RWPE1 (cell line): Measurements from ENCODE around the gene SCGB1C1.
A peak's percentile ranks its signal among the peaks of the same experiment; 100 is the strongest.

Experiments
- CTCF ChIA-PET: fragments of 350-600 bp; sonication (Branson Sonifier 250); formaldehyde crosslinking; extraction: SDS; loops from one replicate; lab custom pipeline; 2021; lab: Yijun Ruan, JAX
- POLR2A ChIA-PET: fragments of 400-600 bp; formaldehyde crosslinking; extraction: SDS; loops from one replicate; lab custom pipeline; 2020; ENCODE audit warnings: antibody characterized with exemption; ENCODE audit not compliant: low non-redundant PET; lab: Yijun Ruan, JAX
- DNase-seq: peaks from one replicate; pipeline ENCODE4 v3.0.0; 2012; ENCODE audit warnings: low spot score
- H3K27ac ChIP-seq: fragments of 450-650 bp; 2 replicates; pipeline ENCODE4 v1.5.1; 2017
- TF ChIP-seq, protein P1 (sequence below): fragments of 450-650 bp; conservative IDR thresholded peaks from 2 replicates; pipeline ENCODE4 v1.5.1; 2017; ENCODE audit warnings: low read depth, mild to moderate bottlenecking

SCGB1C1 gene

DNA sequence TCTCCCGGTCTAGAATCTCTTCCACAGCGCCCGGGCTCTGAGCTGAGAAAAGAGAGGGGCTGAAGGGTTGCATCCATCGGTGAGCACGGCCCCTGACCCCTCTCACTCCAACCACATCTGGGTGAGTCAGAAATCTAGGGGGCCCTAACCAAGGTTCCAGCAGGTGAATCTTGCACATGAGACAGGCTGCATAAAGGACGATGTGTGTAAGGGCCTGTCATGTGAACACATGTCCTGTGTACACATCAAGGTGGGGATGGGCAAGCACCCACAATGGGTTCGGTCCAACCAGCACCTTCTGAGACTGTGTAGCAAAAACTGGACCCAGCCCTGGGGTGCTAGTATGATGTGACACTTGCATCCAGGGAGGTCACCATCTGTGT is 13.1 kb downstream of the SCGB1C1 start:
- CTCF ChIA-PET = no interaction called here
- no peak for DNase-seq
- H3K27ac ChIP-seq = peak overlapping the region; percentile 99
- POLR2A ChIA-PET = interaction anchor here (0.6 kb wide), 1 partner anchor 57 kb away, joined by 3 read pairs; no protein-coding TSS in a partner anchor
- TF ChIP-seq, protein P1, sequence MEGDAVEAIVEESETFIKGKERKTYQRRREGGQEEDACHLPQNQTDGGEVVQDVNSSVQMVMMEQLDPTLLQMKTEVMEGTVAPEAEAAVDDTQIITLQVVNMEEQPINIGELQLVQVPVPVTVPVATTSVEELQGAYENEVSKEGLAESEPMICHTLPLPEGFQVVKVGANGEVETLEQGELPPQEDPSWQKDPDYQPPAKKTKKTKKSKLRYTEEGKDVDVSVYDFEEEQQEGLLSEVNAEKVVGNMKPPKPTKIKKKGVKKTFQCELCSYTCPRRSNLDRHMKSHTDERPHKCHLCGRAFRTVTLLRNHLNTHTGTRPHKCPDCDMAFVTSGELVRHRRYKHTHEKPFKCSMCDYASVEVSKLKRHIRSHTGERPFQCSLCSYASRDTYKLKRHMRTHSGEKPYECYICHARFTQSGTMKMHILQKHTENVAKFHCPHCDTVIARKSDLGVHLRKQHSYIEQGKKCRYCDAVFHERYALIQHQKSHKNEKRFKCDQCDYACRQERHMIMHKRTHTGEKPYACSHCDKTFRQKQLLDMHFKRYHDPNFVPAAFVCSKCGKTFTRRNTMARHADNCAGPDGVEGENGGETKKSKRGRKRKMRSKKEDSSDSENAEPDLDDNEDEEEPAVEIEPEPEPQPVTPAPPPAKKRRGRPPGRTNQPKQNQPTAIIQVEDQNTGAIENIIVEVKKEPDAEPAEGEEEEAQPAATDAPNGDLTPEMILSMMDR = no peak

DNA sequence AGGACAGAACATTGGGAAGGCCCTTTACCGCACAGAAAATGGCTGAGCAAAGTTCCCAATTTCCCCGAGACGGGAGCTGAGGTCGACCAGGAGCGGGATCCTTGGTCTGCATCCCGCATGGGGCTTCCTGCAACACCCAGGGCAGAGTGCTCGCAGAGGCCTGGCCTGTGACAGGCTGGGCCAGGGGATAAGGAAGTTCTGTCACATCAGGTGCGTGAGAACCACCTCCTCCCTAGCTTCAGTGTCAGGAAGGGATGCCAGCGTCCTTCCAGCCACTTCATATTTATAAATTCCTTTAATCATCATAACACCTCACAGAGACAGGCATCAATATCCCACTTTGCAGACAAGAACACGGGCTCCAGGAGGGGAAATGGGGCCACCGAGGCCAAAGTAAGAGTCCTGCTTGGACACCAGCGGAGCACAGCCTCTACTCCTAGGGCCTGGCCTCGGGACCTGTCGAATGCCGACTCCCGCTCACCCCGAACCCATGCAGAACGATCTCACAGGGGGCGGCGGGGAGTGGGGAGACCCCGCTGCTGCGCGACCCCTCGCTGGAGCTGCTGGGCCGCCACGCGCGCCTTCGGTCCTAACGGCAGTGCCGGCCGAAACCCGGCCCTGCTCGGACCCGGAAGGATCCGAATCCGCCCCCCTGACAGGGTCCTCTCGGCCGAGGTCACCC is 13.8 kb downstream of the SCGB1C1 start:
- TF ChIP-seq, protein P1 = no peak
- peak overlapping the region; percentile 99 for H3K27ac ChIP-seq
- ChIA-PET POLR2A (interaction anchor here (0.5 to 1.2 kb wide), 4 partner anchors 44 to 407 kb away, joined by 3 to 9 read pairs (median 3); no protein-coding TSS in a partner anchor), CTCF (interaction anchor here (0.6 kb wide), 1 partner anchor 9 kb away, joined by 3 read pairs; no protein-coding TSS in a partner anchor)
- peak; percentile 20 for DNase-seq

DNA sequence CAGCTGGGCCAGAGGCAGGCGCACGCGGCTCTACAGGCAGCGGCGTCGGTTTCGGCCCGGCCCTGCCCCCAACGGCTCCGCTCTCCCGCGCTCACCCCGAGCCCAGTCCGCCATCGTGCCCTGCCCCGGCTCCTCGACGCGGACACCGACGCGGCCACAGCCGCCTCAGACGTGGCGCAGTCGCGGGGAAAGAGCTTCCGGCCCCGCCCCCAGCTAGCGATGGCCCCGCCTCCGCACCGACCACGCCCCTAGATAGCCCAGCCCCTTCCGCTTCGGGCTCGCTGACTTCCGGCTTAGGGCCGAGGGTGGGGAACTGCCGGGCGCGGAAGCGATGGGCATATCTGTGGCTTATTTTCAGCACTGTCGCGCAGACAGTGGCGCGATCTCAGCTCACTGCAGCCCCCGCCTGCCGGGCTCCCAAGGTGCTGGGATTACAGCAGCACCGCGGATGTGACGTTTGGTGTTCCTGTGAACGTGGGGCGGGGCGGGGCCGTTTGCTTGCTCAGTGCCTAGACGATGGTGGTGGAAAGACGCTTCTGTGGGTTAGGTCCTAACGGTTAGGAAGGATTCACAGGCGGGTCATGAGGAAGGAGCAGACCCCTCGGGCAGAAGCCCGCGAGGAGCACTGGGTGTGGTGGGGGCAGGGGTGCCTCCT is 14.5 kb downstream of the SCGB1C1 start, which contains the start of the genes BET1L and RIC8A:
TSS of gene BET1L (minus strand) at position 192 of the 655 bp plus-strand sequence. CDS start at position 114, 78 bp downstream.
TSS of gene RIC8A (plus strand) at position 501 of the 655 bp plus-strand sequence. CDS start 1,147 bp downstream, outside the sequence.
- CTCF ChIA-PET = no interaction called here
- DNase-seq = peak; percentile 93
- TF ChIP-seq, protein P1 = no peak
- POLR2A ChIA-PET = interaction anchor here (0.6 to 1.2 kb wide), 5 partner anchors 9 to 406 kb away, joined by 3 to 4 read pairs (median 3); partner anchors contain the start of gene PSMD13
- H3K27ac ChIP-seq = peak within 1 kb of the TSS; percentile 99

DNA sequence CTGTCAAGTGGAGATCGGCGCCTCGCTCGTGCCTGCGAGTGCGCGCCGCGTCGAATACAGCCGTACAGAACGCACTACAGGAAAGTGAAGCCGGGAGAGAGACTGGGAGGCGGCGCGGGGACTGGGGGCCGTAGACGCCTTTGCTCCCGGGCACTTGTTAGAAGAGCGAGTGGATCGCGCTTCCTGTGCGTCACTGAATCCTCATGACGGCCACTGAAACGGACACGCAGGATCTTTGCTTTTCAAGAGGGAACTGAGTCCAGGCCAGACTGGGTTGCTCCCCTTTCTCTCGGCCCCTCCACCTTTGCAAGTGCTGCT is 14.9 kb downstream of the SCGB1C1 start:
- TF ChIP-seq, protein P1 = no peak
- DNase-seq = peak; percentile 30
- POLR2A ChIA-PET = interaction anchor here (0.6 to 1.2 kb wide), 4 partner anchors 8 to 406 kb away, joined by 3 to 4 read pairs (median 3); partner anchors contain the start of gene PSMD13
- peak overlapping the region; percentile 99 for H3K27ac ChIP-seq
- CTCF ChIA-PET = no interaction called here

DNA sequence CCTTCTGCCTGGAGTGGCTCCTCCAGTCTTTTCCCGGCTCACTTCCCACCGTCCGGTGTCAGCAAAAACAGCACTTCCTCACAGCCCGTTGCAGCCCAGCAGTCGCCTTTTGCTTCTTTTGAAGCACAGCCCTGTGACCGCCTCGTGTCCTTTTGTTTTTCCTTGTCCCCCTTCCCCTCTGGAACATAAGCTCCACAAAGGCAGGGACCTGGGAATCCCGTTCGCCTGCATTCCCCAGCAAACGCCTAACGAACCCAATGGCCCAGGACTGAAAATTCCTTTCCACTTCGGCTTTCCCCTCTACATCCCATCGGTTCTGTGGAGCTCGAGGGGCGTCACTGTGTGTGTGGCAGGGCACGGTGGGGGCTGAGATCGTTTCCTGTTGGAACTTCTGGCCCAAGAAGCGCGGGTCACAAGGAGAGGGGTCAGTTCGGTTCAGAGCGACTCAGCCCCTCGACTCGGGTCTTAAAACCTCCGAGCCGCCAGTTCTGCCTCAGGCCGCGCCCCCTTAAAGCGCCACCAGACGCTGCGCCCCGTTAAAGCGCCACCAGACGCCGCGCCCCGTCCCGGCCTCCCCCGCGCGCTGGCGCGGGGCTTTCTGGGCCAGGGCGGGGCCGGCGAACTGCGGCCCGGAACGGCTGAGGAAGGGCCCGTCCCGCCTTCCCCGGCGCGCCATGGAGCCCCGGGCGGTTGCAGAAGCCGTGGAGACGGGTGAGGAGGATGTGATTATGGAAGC is 15.5 kb downstream of the SCGB1C1 start:
- TF ChIP-seq, protein P1 = no peak
- H3K27ac ChIP-seq = peak overlapping the region; percentile 99
- peak; percentile 73 for DNase-seq
- POLR2A ChIA-PET = no interaction called here
- CTCF ChIA-PET = no interaction called here

DNA sequence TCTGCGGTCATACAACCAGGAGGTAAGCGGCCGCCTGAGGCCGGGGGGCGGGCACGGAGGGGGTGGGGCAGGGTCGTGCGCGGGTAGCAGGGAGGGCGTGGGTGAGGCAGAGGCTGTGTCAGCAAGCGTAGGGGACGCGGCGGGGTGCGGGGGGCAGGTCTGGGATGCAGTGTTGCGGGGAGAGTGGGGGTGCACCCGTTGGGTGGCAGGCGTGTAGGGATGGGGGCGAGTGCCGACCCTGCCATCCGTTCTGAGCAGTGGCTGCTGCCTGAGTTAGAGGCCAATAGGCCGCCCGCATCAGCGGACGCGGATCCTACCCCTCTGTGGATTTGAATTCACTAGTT is 16.0 kb downstream of the SCGB1C1 start:
- ChIA-PET CTCF (no interaction called here), POLR2A (no interaction called here)
- TF ChIP-seq, protein P1 = no peak
- peak overlapping the region; percentile 99 for H3K27ac ChIP-seq
- no peak for DNase-seq
